Right lobe of liver (tissue), 4 donors: ENCODE results near the gene SLC28A3.

Experiments used
- CTCF ChIP-seq, 4 donors: fragments of 200-600 bp in 3 of 4; fragments of 450-650 bp in 1 of 4; IDR thresholded peaks; one replicate each; pipeline versions ENCODE4 v1.5.1 to v1.8.0; 2016 to 2022; ENCODE audit warnings: antibody characterized with exemption in 4 of 4, mild to moderate bottlenecking in 2 of 4
- POLR2A ChIP-seq: fragments of 450-650 bp; IDR thresholded peaks from one replicate; pipeline ENCODE4 v1.6.1; 2017; ENCODE audit warnings: antibody characterized with exemption, mild to moderate bottlenecking
- donor health status: DM: no; HTN: no; CAD: no.
- donor health status: DM: no; HTN: no; CAD: no.
- donor health status: DM: no; HTN: yes; CAD: no.

DNA sequence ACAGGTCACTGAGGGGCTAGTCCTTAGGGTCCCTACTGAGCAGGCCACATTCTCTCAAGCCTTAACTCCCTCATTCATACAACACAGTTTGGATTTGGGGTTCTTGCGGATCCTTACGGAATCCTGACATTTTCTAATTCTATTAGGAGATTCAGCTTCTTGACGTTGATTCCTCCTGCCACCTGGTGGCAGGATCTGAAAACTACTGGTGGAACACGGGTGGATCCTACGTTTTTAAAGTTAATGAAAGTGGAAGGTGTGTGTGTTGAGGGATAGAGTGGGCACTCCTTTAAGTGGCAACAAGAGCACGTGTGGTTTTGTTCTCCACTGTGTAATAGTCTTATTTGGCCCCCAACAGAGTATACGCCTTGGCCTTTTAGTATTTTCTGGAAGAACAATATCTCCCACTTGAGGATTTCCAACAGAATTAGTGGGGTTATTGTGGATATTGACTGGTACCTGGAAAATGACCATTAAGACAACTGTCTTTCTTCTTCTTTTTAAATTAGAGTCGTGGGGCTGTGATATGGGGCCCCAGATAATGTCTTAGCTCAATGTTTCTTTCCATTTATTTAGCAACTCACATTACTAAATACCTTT lies 25.2 kb downstream of the SLC28A3 start:
- TF ChIP-seq POLR2A (no peak), CTCF (IDR thresholded peaks at IDR 0.05) (peak; percentile 62 to 81 (median 73))
